HEK293T (cell line): ENCODE data around the gene PFKP.

Source experiments
- ARNT ChIP-seq: fragments of 450-650 bp; IDR thresholded peaks from 2 replicates; pipeline ENCODE4 v1.6.1; 2017; ENCODE audit warnings: mild to moderate bottlenecking
- BHLHE40 ChIP-seq: fragments of 450-650 bp; IDR thresholded peaks from 2 replicates; pipeline ENCODE4 v1.6.1; 2016; ENCODE audit warnings: mild to moderate bottlenecking, moderate library complexity, borderline replicate concordance
- ELF4 ChIP-seq: fragments of 450-650 bp; IDR thresholded peaks from 2 replicates; pipeline ENCODE4 v1.6.1; 2017; ENCODE audit warnings: antibody characterized with exemption
- FOXA1 ChIP-seq: fragments of 450-650 bp; IDR thresholded peaks from 2 replicates; pipeline ENCODE4 v1.6.1; 2016; ENCODE audit warnings: mild to moderate bottlenecking
- FOXK2 ChIP-seq: fragments of 450-650 bp; IDR thresholded peaks from 2 replicates; pipeline ENCODE4 v1.6.1; 2016; ENCODE audit warnings: mild to moderate bottlenecking
- FOXM1 ChIP-seq: fragments of 450-650 bp; IDR thresholded peaks from 2 replicates; pipeline ENCODE4 v1.6.1; 2017; ENCODE audit warnings: mild to moderate bottlenecking, borderline replicate concordance
- HDGF ChIP-seq: fragments of 450-650 bp; IDR thresholded peaks from 2 replicates; pipeline ENCODE4 v1.6.1; 2017; ENCODE audit warnings: antibody characterized with exemption, borderline replicate concordance
- L3MBTL2 ChIP-seq: fragments of 450-650 bp; conservative IDR thresholded peaks from 2 replicates; pipeline ENCODE4 v1.6.1; 2016; ENCODE audit warnings: mild to moderate bottlenecking
- NFRKB ChIP-seq: fragments of 450-650 bp; IDR thresholded peaks from 2 replicates; pipeline ENCODE4 v1.6.1; 2016; ENCODE audit warnings: mild to moderate bottlenecking, moderate library complexity
- SP1 ChIP-seq: fragments of 450-650 bp; IDR thresholded peaks from 2 replicates; pipeline ENCODE4 v1.6.1; 2017
- SUZ12 ChIP-seq: fragments of 450-650 bp; IDR thresholded peaks from 2 replicates; pipeline ENCODE4 v1.6.1; 2016; ENCODE audit warnings: mild to moderate bottlenecking
- ZNF384 ChIP-seq: fragments of 450-650 bp; IDR thresholded peaks from 2 replicates; pipeline ENCODE4 v1.6.1; 2016
- TF ChIP-seq, protein P1 (sequence below): fragments of 450-650 bp; IDR thresholded peaks from 2 replicates; pipeline ENCODE4 v1.6.1; 2016

GRCh38 chr10:3136336-3136735 lies 69.0 kb downstream of the PFKP start:
- no peak for TF ChIP-seq ZNF384
- TF ChIP-seq HDGF, result no peak
- no peak for TF ChIP-seq NFRKB
- TF ChIP-seq FOXM1, result no peak
- TF ChIP-seq SP1, result no peak
- TF ChIP-seq SUZ12, result no peak
- TF ChIP-seq BHLHE40, result no peak
- no peak for TF ChIP-seq ARNT
- TF ChIP-seq ELF4, result no peak
- TF ChIP-seq FOXA1, result no peak
- no peak for TF ChIP-seq FOXK2
- TF ChIP-seq, protein P1, sequence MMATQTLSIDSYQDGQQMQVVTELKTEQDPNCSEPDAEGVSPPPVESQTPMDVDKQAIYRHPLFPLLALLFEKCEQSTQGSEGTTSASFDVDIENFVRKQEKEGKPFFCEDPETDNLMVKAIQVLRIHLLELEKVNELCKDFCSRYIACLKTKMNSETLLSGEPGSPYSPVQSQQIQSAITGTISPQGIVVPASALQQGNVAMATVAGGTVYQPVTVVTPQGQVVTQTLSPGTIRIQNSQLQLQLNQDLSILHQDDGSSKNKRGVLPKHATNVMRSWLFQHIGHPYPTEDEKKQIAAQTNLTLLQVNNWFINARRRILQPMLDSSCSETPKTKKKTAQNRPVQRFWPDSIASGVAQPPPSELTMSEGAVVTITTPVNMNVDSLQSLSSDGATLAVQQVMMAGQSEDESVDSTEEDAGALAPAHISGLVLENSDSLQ, result no peak
- no peak for TF ChIP-seq L3MBTL2
